Stimulated activated CD4-positive, alpha-beta T cell treated with anti-CD3 and anti-CD28 coated beads, Interleukin-2, amount 100 ng/mL, for 24 hours (primary cell): ENCODE data around the gene ITGA8.
"Not testable (repeated sequence)": the region's sequence is repeated elsewhere in the genome, so short reads cannot be mapped to it uniquely, and the experiment has no call there.

Experiments used
- DNase-seq, 2 donors: peaks; one replicate each; pipeline ENCODE4 v3.0.0-alpha.2; 2020

Gene ITGA8

GRCh38 chr10:15719899-15720634 is at the start of gene ITGA8:
ITGA8 (minus strand) TSS chr10:15719922; CDS start chr10:15719771, 151 bp downstream.
- no peak for DNase-seq

GRCh38 chr10:15764892-15765454 is 45.3 kb upstream of the ITGA8 start:
- DNase-seq = no peak

- no peak for DNase-seq
Measured at GRCh38 chr10:15763006-15763405, 43.3 kb upstream of the ITGA8 start.

GRCh38 chr10:15762239-15762638 is 42.5 kb upstream of the ITGA8 start:
- DNase-seq = not testable (repeated sequence)

- DNase-seq = not testable (repeated sequence)
Measured at GRCh38 chr10:15761224-15761623, 41.5 kb upstream of the ITGA8 start.

- DNase-seq = no peak
Measured at GRCh38 chr10:15760681-15761080, 41.0 kb upstream of the ITGA8 start.

- DNase-seq = no peak
Measured at GRCh38 chr10:15759265-15759664, 39.5 kb upstream of the ITGA8 start.

- DNase-seq = no peak
Measured at GRCh38 chr10:15758618-15759017, 38.9 kb upstream of the ITGA8 start.

- DNase-seq = no peak
Measured at GRCh38 chr10:15754937-15755336, 35.2 kb upstream of the ITGA8 start.

GRCh38 chr10:15751046-15751445 is 31.3 kb upstream of the ITGA8 start:
- no peak for DNase-seq

GRCh38 chr10:15748126-15748525 is 28.4 kb upstream of the ITGA8 start:
- no peak for DNase-seq

- DNase-seq = no peak
Measured at GRCh38 chr10:15747632-15748031, 27.9 kb upstream of the ITGA8 start.

- DNase-seq = no peak
Measured at GRCh38 chr10:15745751-15746150, 26.0 kb upstream of the ITGA8 start.

- DNase-seq = peak; percentile 38 to 55
Measured at GRCh38 chr10:15744217-15744865, 24.6 kb upstream of the ITGA8 start.

- no peak for DNase-seq
Measured at GRCh38 chr10:15743443-15743842, 23.7 kb upstream of the ITGA8 start.

- DNase-seq = no peak
Measured at GRCh38 chr10:15742836-15743235, 23.1 kb upstream of the ITGA8 start.

GRCh38 chr10:15742102-15742501 is 22.4 kb upstream of the ITGA8 start:
- DNase-seq = no peak

- no peak for DNase-seq
Measured at GRCh38 chr10:15741581-15741980, 21.9 kb upstream of the ITGA8 start.

GRCh38 chr10:15740261-15740660 is 20.5 kb upstream of the ITGA8 start:
- no peak for DNase-seq

- DNase-seq = no peak
Measured at GRCh38 chr10:15739254-15739970, 19.7 kb upstream of the ITGA8 start.

- DNase-seq = no peak
Measured at GRCh38 chr10:15738270-15738925, 18.7 kb upstream of the ITGA8 start.

GRCh38 chr10:15737656-15738055 is 17.9 kb upstream of the ITGA8 start:
- no peak for DNase-seq

GRCh38 chr10:15735763-15736162 is 16.0 kb upstream of the ITGA8 start:
- no peak for DNase-seq
